LNCAP (cell line): ENCODE measurements around the gene WNK1.

Experiments used
- CTCF ChIP-seq: fragments of 450-650 bp; IDR thresholded peaks from 2 replicates; pipeline ENCODE4 v1.5.1; 2017; ENCODE audit warnings: mild to moderate bottlenecking

The WNK1 gene

GRCh38 chr12:943051-943450 lies 190.7 kb downstream of the WNK1 start:
- TF ChIP-seq CTCF, result no peak

- no peak for TF ChIP-seq CTCF
Observed at GRCh38 chr12:944211-944610, 191.8 kb downstream of the WNK1 start.

- no peak for TF ChIP-seq CTCF
Observed at GRCh38 chr12:946212-946611, 193.8 kb downstream of the WNK1 start.

GRCh38 chr12:946631-947030 lies 194.3 kb downstream of the WNK1 start:
- TF ChIP-seq CTCF, result no peak

- TF ChIP-seq CTCF, result no peak
Observed at GRCh38 chr12:948238-948637, 195.9 kb downstream of the WNK1 start.

- TF ChIP-seq CTCF, result peak; percentile 97
Observed at GRCh38 chr12:949453-950191, 197.2 kb downstream of the WNK1 start, which contains the start of gene RAD52. Gene RAD52, minus strand, starts transcription at chr12:949694. Its CDS starts 16,636 bp downstream, at chr12:933058.

- no peak for TF ChIP-seq CTCF
Observed at GRCh38 chr12:951176-951575, 198.8 kb downstream of the WNK1 start.

- no peak for TF ChIP-seq CTCF
Observed at GRCh38 chr12:953776-954175, 201.4 kb downstream of the WNK1 start.
